NCI-H526 treated with DMSO at 0.1 percent for 48 hours (cell line): Measurements from ENCODE around the gene XPO4.
"Not testable (repeated sequence)": the region's sequence is repeated elsewhere in the genome, so short reads cannot be mapped to it uniquely, and the experiment has no call there.

ENCODE experiments used
- DNase-seq: peaks from one replicate; lab custom pipeline; 2025; lab: John Stamatoyannopoulos, UW

The XPO4 gene

DNA sequence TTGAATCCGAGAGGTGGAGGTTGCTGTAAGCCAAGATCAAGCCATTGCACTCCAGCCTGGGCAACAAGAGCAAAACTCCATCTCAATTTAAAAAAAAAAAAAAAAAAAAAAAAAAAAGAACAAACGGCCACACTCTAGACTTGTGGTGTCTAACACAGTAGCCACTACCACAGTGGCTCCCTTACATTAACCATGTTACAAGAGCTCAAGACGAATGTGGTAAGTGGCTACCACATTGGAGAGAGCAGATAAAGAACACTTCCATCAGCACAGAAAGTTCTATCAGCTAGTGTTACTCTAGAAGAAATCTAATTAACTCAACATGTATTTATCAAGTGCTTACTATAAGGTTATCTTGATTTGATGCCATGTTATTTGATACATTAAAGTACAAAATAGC lies 11.5 kb downstream of the XPO4 start:
- no peak for DNase-seq

DNA sequence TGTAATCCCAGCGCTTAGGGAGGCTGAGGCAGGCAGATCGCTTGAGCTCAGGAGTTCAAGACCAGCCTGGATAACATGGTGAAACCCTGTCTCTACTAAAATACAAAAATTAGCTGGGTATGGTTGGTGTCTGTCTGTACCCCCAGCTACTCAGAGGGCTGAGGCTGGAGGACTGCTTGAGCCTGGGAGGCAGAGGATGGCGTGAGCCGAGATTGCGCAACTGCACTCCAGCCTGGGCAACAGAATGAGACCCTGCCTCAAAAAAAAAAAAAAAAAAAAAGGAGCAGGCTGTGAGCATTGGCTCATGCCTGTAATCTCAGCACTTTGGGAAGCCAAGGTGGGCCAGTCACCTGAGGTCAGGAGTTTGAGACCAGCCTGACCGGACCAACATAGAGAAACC lies 12.0 kb downstream of the XPO4 start:
- DNase-seq, result not testable (repeated sequence)

GRCh38 chr13:20882206-20882605 lies 20.3 kb downstream of the XPO4 start:
- no peak for DNase-seq

DNA sequence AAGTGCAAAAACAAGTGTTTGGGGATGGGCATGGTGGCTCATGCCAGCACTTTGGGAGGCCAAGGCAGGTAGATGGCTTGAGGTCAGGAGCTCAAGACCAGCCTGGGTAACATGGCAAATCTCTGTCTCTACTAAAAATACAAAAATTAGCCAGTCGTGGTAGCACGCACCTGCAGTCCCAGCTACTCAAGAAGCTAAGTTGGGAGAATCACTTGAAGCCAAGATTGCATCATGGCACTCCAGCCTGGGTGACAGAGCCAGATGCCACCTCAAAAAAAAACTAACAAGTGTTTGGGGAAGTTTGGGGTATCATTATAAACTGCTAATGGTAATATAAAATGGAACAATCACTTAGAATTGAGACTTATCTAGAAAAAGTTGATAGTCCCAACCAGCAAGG lies 24.6 kb downstream of the XPO4 start:
- DNase-seq, result no peak

DNA sequence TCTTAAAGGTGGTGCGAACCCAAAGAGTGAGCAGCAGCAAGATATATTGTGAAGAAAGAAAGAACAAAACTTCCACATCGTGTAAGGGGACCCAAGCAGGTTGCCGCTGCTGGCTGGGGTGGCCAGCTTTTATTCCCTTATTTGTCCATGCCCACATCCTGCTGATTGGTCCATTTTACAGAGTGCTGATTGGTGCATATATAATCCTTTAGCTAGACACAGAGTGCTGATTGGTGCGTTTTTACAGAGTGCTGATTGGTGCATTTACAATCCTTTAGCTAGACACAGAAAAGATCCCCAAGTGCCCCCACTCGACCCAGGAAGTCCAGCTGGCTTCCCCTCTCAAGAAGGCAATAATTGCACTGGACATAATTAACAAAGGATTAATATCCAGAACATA lies 25.7 kb downstream of the XPO4 start:
- DNase-seq, result not testable (repeated sequence)

GRCh38 chr13:20874439-20874838 lies 28.1 kb downstream of the XPO4 start:
- DNase-seq, result not testable (repeated sequence)

GRCh38 chr13:20873348-20873747 lies 29.2 kb downstream of the XPO4 start:
- DNase-seq, result no peak

DNA sequence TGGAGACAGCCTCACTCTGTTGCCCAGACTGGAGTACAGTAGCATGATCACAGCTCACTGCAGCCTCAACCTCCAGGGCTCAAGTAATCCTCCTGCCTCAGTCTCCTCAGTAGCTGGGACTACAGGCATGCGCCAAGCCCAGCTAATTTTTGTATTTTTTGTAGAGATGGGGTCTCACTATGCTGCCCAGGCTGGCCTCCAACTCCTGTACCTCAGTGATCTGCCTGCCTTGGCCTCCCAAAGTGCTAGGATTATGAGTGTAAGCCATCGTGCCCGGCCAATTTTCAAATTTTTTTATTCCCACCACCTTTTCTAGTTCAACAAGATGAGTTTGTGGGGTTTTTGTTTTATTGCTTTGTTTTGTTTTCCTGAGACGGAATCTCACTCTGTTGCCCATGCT lies 31.7 kb downstream of the XPO4 start:
- no peak for DNase-seq

- no peak for DNase-seq
These were observed 33.0 kb downstream of the XPO4 start for GRCh38 chr13:20869540-20869939.

GRCh38 chr13:20867408-20867807 lies 35.1 kb downstream of the XPO4 start:
- DNase-seq, result no peak

GRCh38 chr13:20861666-20862065 lies 40.9 kb downstream of the XPO4 start:
- not testable (repeated sequence) for DNase-seq

GRCh38 chr13:20860844-20861243 lies 41.7 kb downstream of the XPO4 start:
- DNase-seq, result no peak

DNA sequence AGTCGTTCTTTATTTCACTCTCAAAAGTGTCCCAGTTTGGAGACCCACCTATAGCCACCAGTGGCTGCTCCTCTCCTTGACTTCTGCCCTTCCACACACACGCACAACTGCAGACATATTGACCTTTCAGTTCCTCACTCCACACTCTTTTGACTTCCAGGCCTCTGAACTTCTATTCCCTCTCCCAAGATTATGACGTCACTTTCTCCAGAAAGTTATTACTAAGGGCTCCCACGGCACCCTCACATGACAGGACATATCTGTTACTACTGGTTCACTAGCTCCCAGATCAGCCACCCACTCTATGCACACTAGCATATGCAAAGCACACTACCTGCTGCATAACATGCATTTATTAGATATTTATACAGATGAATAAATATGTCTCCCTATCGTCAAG lies 45.9 kb downstream of the XPO4 start:
- no peak for DNase-seq

DNA sequence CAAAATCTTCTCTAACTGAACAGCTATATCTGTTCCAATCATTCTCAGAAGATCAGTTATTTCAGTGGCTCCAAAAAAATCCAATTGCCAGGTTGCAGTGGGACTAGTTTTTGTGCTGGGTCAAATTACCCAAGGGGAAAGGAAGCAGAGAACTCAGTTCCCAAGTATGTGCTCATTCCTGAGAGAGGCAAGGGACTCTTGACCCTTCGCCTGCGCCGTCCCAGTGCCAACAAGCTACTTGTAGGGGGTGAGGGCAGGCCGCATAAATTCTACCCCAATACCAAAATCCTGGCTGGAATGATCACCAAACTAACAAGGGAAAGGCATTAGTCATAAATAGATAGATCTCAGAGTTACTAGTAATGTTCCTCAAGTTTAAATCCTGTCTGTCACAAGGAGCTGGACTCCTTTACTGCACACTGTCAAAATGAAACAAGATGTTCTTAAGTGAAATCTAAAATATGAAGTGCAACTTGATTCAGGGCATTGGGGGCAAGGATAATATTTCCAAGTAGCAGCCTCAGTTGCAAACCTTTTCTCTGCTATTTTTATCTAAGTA lies 50.6 kb downstream of the XPO4 start:
- DNase-seq, result no peak

DNA sequence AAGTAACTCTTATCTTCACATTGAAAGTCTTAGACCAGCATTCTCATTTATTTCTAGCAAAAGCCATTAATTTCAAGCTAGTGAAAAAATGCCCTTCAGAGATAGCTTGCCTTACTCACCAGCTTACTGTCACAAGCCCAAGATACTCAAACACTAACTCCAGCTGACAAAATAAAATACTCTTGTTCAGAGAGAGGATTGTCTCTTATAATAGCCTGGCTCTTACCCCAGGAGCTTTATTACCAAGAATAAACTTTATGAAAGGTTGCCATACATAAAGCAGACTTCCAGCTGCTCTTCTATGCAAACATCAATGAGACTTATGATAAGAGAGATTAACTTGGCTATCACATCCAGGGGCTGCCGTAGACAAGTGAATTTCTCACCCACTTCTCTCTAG lies 53.6 kb downstream of the XPO4 start:
- DNase-seq, result no peak

GRCh38 chr13:20848203-20848602 lies 54.3 kb downstream of the XPO4 start:
- DNase-seq, result no peak

- DNase-seq, result no peak
These were observed 55.2 kb downstream of the XPO4 start for GRCh38 chr13:20847296-20847695.

- DNase-seq, result no peak
These were observed 59.4 kb downstream of the XPO4 start for GRCh38 chr13:20843166-20843565.

GRCh38 chr13:20840568-20840967 lies 62.0 kb downstream of the XPO4 start:
- DNase-seq, result no peak

GRCh38 chr13:20833900-20834679 lies 68.5 kb downstream of the XPO4 start:
- DNase-seq, result no peak

- DNase-seq, result no peak
These were observed 69.7 kb downstream of the XPO4 start for GRCh38 chr13:20832861-20833260.

DNA sequence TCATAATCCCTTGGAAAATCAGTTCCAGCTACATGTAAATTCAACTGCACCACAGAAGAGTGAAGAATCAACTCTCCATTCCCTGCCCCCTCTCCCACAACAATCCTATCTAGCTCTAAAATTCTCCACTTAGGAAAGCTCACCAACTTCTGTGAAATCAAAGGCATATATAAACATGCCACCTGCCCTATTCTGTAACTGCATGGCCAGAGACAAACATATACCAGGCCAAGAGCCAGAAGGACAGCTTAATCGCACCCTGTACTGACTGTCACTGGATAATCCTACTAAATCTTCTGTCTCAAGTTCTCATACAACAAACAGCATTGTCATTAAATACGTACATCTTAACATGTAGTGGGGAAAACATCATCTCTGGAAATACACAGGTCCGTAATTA lies 70.6 kb downstream of the XPO4 start:
- DNase-seq, result no peak

GRCh38 chr13:20831254-20831653 lies 71.3 kb downstream of the XPO4 start:
- no peak for DNase-seq
